Measurements from ENCODE around the gene TTC39C. TPM values are rescaled to one million over a fixed set of nuclear protein-coding genes. Genes with fewer than 3 reads are reported as not detected.

TTC39C gene
- total and polyA plus RNA-seq, 9 donors, result 7.2 to 31.0 (median 14.0) TPM

DNA sequence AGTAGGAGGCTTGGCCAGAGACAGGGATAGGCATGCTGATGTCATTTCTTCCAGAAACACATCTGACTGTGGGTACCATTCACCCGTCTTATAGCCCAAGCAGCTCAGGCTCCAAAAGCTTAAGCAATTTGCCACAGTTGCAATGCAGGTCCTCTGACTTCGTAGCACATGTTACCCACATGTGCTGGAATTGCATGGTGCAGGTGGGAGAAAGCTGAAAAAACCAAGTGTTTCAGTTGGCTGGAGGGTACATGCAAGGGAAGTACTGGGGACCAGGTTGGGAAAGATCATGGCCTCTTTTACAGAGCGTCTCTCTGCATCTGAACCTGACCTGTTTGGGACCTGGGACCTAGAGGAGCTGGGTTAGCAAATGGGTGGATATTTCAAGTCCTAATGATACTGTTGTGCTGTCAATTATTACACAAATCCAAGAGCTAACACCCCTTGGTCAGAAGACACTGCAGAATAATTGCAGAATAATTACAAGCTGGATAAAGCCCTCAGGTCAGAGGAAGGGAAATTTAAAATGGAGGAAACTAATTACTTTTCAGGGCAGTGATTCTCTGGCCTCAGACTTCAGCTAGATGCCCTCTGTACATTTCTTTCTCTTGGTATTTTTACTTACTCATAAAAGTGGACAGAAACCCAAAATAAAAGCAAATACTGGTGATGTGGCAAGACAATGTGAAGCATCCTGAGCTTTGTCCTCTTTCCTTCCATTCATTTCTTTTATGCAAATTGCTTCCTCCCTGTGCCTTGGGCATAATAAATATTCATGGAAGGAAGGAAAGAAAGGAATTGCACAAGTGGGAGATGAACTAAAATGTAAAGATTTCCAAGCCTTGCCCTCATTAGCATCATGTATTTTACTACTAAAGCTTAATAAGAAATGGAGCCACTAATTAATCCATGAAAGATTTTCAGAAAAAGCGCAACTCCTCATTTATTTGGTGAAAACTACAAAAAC lies 45.6 kb upstream of the TTC39C start:
- TF ChIP-seq EP300 (IDR thresholded peaks at IDR 0.05) (no peak), POLR2A (IDR thresholded peaks at IDR 0.05) (no peak), CTCF (IDR thresholded peaks at IDR 0.05) (no peak)
- Histone ChIP-seq H3K27ac (no peak overlapping the region), H3K4me1 (ENCODE audit: insufficient read depth) (no peaks in the 10 kb centered on the region), H3K4me3 (no peak overlapping the region), H3K36me3 (no peaks in the 10 kb centered on the region), H3K9me3 (no peaks in the 10 kb centered on the region), H3K27me3 (no peaks in the 10 kb centered on the region)
- 94 to 99% (median 97%) methylated on average over 4 of the region's 4 CpGs for WGBS, 3 donors
- intact Hi-C loops (cut with DNase I), result no loop called here
- no peak for DNase-seq

DNA sequence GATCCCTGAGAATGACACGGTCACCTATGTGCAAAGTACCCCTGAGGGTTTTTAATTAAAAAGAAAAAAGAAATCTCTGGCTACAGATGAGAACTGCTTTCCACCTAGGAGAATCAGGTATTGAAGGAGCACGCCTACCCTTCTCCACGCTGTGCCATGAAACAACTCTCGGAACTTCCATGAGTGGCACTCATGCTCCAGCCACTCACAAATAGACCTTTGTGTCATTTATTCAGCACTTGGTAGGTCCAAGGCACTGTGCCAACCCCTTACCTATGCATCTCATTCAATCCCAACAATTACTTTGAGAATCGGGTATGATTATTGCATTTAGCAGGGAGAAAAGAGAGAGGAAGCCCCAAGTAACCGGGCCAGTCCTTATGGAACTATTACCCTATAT lies 44.9 kb upstream of the TTC39C start:
- TF ChIP-seq CTCF (IDR thresholded peaks at IDR 0.05) (no peak), POLR2A (IDR thresholded peaks at IDR 0.05) (no peak), EP300 (IDR thresholded peaks at IDR 0.05) (no peak)
- no peaks in the 10 kb centered on the region for H3K4me1 ChIP-seq (ENCODE audit: insufficient read depth)
- H3K4me3 ChIP-seq, result no peak overlapping the region
- no peaks in the 10 kb centered on the region for H3K27me3 ChIP-seq
- intact Hi-C loops (cut with DNase I), result no loop called here
- 93 to 97% (median 97%) methylated on average over 6 of the region's 6 CpGs for WGBS, 3 donors
- H3K36me3 ChIP-seq, result no peaks in the 10 kb centered on the region
- no peaks in the 10 kb centered on the region for H3K9me3 ChIP-seq
- H3K27ac ChIP-seq, result no peak overlapping the region
- DNase-seq, result no peak

DNA sequence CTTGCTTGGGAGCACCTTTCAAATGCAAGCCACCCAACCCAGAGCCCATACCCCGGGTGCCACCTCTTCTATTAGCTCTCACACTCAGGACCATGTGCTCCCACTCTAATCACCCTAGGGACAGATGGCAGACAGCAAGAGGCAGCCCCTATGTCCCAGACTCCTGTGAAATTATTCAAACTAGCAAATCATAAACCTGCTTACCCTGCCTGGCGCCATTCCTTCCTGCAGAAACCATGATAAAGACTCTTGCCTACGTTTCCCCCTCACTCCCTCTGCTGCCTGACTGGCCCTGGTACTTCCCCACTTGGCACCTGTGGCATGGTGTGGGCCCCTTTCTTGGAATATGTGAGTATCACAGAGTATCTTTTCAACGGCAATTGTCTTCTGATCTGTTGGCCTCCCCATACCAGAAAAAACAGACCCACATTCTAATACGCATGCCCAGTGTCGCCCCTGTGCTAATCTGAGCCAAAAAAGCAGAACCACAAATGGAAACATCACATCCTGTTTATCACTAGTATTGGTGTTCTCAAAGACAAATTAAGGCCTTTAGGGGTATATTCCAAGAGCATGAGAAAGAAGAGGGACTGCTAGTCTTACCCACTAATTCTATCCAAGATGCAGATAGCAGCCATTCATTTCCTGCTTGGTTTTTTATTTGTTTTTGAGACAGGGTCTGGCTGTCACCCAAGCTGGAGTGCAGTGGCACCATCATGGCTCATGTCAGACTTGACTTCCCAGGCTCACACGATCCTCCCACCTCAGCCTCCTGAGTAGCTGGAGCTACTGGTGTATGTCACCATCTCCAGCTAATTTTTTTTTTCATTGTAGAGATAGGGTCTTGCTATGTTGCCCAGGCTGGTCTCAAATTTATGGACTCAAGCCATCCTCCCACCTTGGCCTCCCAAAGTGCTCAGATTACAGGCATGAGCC lies 44.1 kb upstream of the TTC39C start:
- WGBS, 3 donors, result 79 to 88% (median 80%) methylated on average over 7 of the region's 7 CpGs
- Histone ChIP-seq H3K27ac (no peak overlapping the region), H3K4me1 (ENCODE audit: insufficient read depth) (no peaks in the 10 kb centered on the region), H3K36me3 (no peaks in the 10 kb centered on the region), H3K9me3 (no peaks in the 10 kb centered on the region), H3K4me3 (no peak overlapping the region), H3K27me3 (no peaks in the 10 kb centered on the region)
- no peak for DNase-seq
- TF ChIP-seq POLR2A (IDR thresholded peaks at IDR 0.05) (no peak), CTCF (IDR thresholded peaks at IDR 0.05) (no peak), EP300 (IDR thresholded peaks at IDR 0.05) (no peak)
- intact Hi-C loops (cut with DNase I), result no loop called here

GRCh38 chr18:23971097-23971440 lies 43.5 kb upstream of the TTC39C start:
- Histone ChIP-seq H3K9me3 (no peaks in the 10 kb centered on the region), H3K4me1 (ENCODE audit: insufficient read depth) (no peaks in the 10 kb centered on the region), H3K27ac (no peak overlapping the region), H3K4me3 (no peak overlapping the region), H3K27me3 (no peaks in the 10 kb centered on the region), H3K36me3 (no peaks in the 10 kb centered on the region)
- no peak for TF ChIP-seq CTCF (IDR thresholded peaks at IDR 0.05)
- no peak for TF ChIP-seq POLR2A (IDR thresholded peaks at IDR 0.05)
- TF ChIP-seq EP300 (IDR thresholded peaks at IDR 0.05), result no peak
- intact Hi-C loops (cut with DNase I), result no loop called here
- WGBS, 3 donors, result 89 to 93% (median 90%) methylated on average over 5 of the region's 5 CpGs
- DNase-seq, result no peak
